AG04450 (cell line): ENCODE measurements around the gene PCIF1. TPM values are rescaled to one million over a fixed set of nuclear protein-coding genes. Genes with fewer than 3 reads are reported as not detected.
"Not testable (repeated sequence)": the region's sequence is repeated elsewhere in the genome, so short reads cannot be mapped to it uniquely, and the experiment has no call there.

Experiments
- CTCF ChIA-PET: fragments of 300-600, 350-600 bp; formaldehyde crosslinking; extraction: SDS; loops from one replicate; lab custom pipeline; 2022; ENCODE audit warnings: antibody characterized with exemption, inconsistent platforms; lab: Charles Lee
- POLR2A ChIA-PET: fragments of 350-600 bp; formaldehyde crosslinking; extraction: SDS; loops from one replicate; lab custom pipeline; 2021; ENCODE audit warnings: antibody characterized with exemption, inconsistent platforms; lab: Yijun Ruan, JAX
- DNase-seq: peaks from one replicate; pipeline ENCODE4 v3.0.0-alpha.2; 2011; ENCODE audit warnings: low read depth, low spot score
- H3K27ac ChIP-seq: one replicate; pipeline ENCODE4 v1.5.1; 2012; ENCODE audit warnings: low read depth, low read length, control low read depth
- H3K27me3 ChIP-seq: one replicate; pipeline ENCODE4 v1.6.0; 2012; ENCODE audit warnings: low read length; ENCODE audit not compliant: control insufficient read depth, insufficient read depth
- H3K4me3 ChIP-seq: 2 replicates; pipeline ENCODE4 v1.5.1; 2011; ENCODE audit warnings: mild to moderate bottlenecking, low read depth, low read length, control low read depth
- H3K9me3 ChIP-seq: 2 replicates; pipeline ENCODE4 v1.5.1; 2012; ENCODE audit warnings: low read length; ENCODE audit not compliant: control insufficient read depth, insufficient read depth
- CTCF ChIP-seq: IDR thresholded peaks from 2 replicates; pipeline ENCODE4 v1.5.1; 2011; ENCODE audit warnings: low read depth, low read length, control low read depth, inconsistent platforms
- polyA plus RNA-seq: library from polyadenylated mRNA; depleted of rRNA; stranded (reverse); fragments of >200 nt; gene quantifications from 2 replicates; pipeline ENCODE4 v1.2.3, GENCODE V29; 2011

Gene PCIF1
- polyA plus RNA-seq, 1 experiment: 11.5 TPM

GRCh38 chr20:45950330-45950646 is 15.8 kb downstream of the PCIF1 start:
- H3K27me3 ChIP-seq: no peaks in the 10 kb centered on the region
- H3K27ac ChIP-seq: no peak overlapping the region
- POLR2A ChIA-PET: interaction anchor here (1.5 to 5.6 kb wide), 2 partner anchors 14 to 19 kb away, joined by 6 to 43 read pairs; partner anchors contain the start of gene PCIF1
- DNase-seq: no peak
- CTCF ChIA-PET: interaction anchor here (3.0 kb wide), 1 partner anchor 20 kb away, joined by 17 read pairs; no protein-coding TSS in a partner anchor
- no peaks in the 10 kb centered on the region; the same call in 1 of the 2 replicates for H3K9me3 ChIP-seq
- H3K4me3 ChIP-seq: no peak overlapping the region
- TF ChIP-seq CTCF: no peak

- DNase-seq: no peak
- H3K27ac ChIP-seq: no peak overlapping the region
- H3K9me3 ChIP-seq: no peaks in the 10 kb centered on the region; the same call in 1 of the 2 replicates
- H3K4me3 ChIP-seq: no peak overlapping the region
- CTCF ChIA-PET: interaction anchor here (3.4 kb wide), 1 partner anchor 17 kb away, joined by 31 read pairs; no protein-coding TSS in a partner anchor
- H3K27me3 ChIP-seq: no peaks in the 10 kb centered on the region
- POLR2A ChIA-PET: interaction anchor here (0.6 to 1.2 kb wide), 2 partner anchors 10 to 18 kb away, joined by 3 to 7 read pairs; no protein-coding TSS in a partner anchor
- TF ChIP-seq CTCF: no peak
Measured at GRCh38 chr20:45951925-45952834, 17.7 kb downstream of the PCIF1 start.

GRCh38 chr20:45952861-45953260 is 18.4 kb downstream of the PCIF1 start:
- no peak for DNase-seq
- no peak for TF ChIP-seq CTCF
- Histone ChIP-seq H3K27ac (no peak overlapping the region), H3K9me3 (no peaks in the 10 kb centered on the region; the same call in 1 of the 2 replicates), H3K27me3 (no peaks in the 10 kb centered on the region), H3K4me3 (no peak overlapping the region)
- ChIA-PET CTCF (interaction anchor here (0.6 to 3.4 kb wide), 2 partner anchors 10 to 17 kb away, joined by 5 to 31 read pairs; no protein-coding TSS in a partner anchor), POLR2A (interaction anchor here (0.6 to 1.2 kb wide), 2 partner anchors 11 to 19 kb away, joined by 3 to 7 read pairs; no protein-coding TSS in a partner anchor)

GRCh38 chr20:45953672-45954071 is 19.2 kb downstream of the PCIF1 start:
- Histone ChIP-seq H3K4me3 (no peak overlapping the region), H3K9me3 (no peaks in the 10 kb centered on the region; the same call in 1 of the 2 replicates), H3K27me3 (no peaks in the 10 kb centered on the region), H3K27ac (no peak overlapping the region)
- DNase-seq: no peak
- no peak for TF ChIP-seq CTCF
- CTCF ChIA-PET: interaction anchor here (1.8 to 3.4 kb wide), 2 partner anchors 16 to 64 kb away, joined by 4 to 31 read pairs; no protein-coding TSS in a partner anchor
- POLR2A ChIA-PET: no interaction called here

GRCh38 chr20:45956326-45956725 is 21.8 kb downstream of the PCIF1 start:
- DNase-seq, CTCF ChIA-PET: not testable (repeated sequence)

More at GRCh38 chr20:45956326-45956725, 21.8 kb downstream of the PCIF1 start:
- H3K4me3 ChIP-seq, POLR2A ChIA-PET, H3K27me3 ChIP-seq, H3K27ac ChIP-seq, H3K9me3 ChIP-seq: not testable (repeated sequence)
